Measurements from ENCODE around the gene ANKRD40CL. TPM values are rescaled to one million over a fixed set of nuclear protein-coding genes. Genes with fewer than 3 reads are reported as not detected.
"Not testable (repeated sequence)": the region's sequence is repeated elsewhere in the genome, so short reads cannot be mapped to it uniquely, and the experiment has no call there.

The ANKRD40CL gene
- not detected in 2 replicates for total RNA-seq (2014; rRNA removed; shearing (Covaris generic))

DNA sequence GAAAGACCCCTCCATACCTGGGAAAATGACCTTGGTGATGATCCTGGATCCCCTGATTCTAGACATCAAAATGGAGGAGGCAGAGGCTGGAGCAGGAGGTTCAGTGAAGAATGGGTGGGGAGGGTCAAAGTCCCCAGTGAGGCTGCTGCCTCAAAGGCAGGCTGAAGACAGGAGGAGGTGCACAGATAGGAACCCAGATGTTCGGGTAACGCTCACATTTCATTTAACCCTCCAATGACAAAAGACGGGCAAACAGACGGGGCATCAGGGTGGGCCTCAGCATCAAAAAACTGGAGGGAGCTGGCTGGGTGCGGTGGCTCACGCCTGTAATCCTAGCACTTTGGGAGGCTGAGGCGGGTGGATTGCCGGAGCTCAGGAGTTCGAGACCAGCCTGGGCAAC is at the start of gene ANKRD40CL:
ANKRD40CL (minus strand) TSS at position 73 of the 400 bp plus-strand sequence. CDS start 605 bp downstream, outside the sequence.
- H3K9me3 ChIP-seq (replicated peaks) = no peaks in the 10 kb centered on the region
- no peaks in the 10 kb centered on the region; the same call in none of the 2 replicates for H3K4me1 ChIP-seq
- no peak within 1 kb of the TSS for H3K27ac ChIP-seq
- no peak for DNase-seq
- no peak within 1 kb of the TSS for H3K4me3 ChIP-seq
- H3K27me3 ChIP-seq = no peaks in the 10 kb centered on the region
- no peaks in the 10 kb centered on the region for H3K36me3 ChIP-seq

- Histone ChIP-seq H3K27me3 (no peaks in the 10 kb centered on the region), H3K27ac (no peak overlapping the region), H3K4me1 (no peaks in the 10 kb centered on the region), H3K4me3 (no peak overlapping the region), H3K36me3 (no peaks in the 10 kb centered on the region), H3K9me3 (replicated peaks) (no peaks in the 10 kb centered on the region)
- DNase-seq = no peak
Measured at GRCh38 chr17:50816271-50816670, 49.0 kb upstream of the ANKRD40CL start.

DNA sequence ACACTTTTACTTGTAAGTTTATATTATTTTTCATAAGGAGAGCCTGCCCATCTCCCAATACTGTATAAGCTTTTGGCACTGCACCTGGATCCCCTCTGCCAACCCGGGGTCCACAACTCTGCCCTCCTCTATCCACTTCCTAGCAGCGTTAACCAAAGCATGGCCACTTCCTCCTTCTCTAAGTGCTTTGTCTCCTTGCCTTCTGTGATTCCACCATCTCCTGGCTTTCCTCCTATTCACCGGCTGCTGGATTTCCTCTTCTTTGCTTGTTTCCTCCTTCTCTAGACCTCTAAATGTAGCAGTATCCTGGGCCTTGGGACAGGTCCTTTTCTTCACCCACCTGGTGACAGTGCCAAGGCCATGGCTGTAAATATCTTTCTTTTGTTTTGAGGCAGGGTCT is 48.1 kb upstream of the ANKRD40CL start:
- DNase-seq = no peak
- Histone ChIP-seq H3K36me3 (no peaks in the 10 kb centered on the region), H3K9me3 (replicated peaks) (no peaks in the 10 kb centered on the region), H3K27ac (no peak overlapping the region), H3K4me3 (no peak overlapping the region), H3K4me1 (no peaks in the 10 kb centered on the region), H3K27me3 (no peaks in the 10 kb centered on the region)

DNA sequence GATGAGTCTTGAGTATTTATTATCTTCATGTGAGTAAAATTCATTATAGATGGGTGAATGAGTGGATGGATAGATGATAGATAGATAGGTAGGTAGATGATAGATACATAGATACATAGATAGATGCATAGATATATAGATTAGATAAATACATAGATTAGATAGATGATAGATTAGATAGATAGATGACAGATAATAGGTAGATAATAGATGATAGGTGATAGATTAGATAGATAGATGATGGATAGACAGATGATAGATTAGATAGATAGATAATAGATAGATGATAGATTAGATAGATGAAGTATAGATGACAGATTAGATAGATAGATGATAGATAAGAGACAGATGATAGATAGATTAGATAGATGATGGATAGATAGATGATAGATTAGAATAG is 46.3 kb upstream of the ANKRD40CL start:
- Histone ChIP-seq H3K27ac (no peak overlapping the region), H3K27me3 (no peaks in the 10 kb centered on the region), H3K4me3 (no peak overlapping the region), H3K4me1 (no peaks in the 10 kb centered on the region), H3K36me3 (no peaks in the 10 kb centered on the region), H3K9me3 (replicated peaks) (no peaks in the 10 kb centered on the region)
- no peak for DNase-seq

GRCh38 chr17:50808888-50809287 is 41.6 kb upstream of the ANKRD40CL start:
- no peak for DNase-seq
- H3K4me3 ChIP-seq = no peak overlapping the region
- H3K27ac ChIP-seq = no peak overlapping the region
- no peaks in the 10 kb centered on the region for H3K9me3 ChIP-seq (replicated peaks)
- H3K36me3 ChIP-seq = no peaks in the 10 kb centered on the region
- H3K27me3 ChIP-seq = no peaks in the 10 kb centered on the region
- H3K4me1 ChIP-seq = no peaks in the 10 kb centered on the region

GRCh38 chr17:50808413-50808812 is 41.1 kb upstream of the ANKRD40CL start:
- Histone ChIP-seq H3K4me1 (no peaks in the 10 kb centered on the region), H3K27ac (no peak overlapping the region), H3K27me3 (no peaks in the 10 kb centered on the region), H3K9me3 (replicated peaks) (no peaks in the 10 kb centered on the region), H3K36me3 (no peaks in the 10 kb centered on the region), H3K4me3 (no peak overlapping the region)
- no peak for DNase-seq

DNA sequence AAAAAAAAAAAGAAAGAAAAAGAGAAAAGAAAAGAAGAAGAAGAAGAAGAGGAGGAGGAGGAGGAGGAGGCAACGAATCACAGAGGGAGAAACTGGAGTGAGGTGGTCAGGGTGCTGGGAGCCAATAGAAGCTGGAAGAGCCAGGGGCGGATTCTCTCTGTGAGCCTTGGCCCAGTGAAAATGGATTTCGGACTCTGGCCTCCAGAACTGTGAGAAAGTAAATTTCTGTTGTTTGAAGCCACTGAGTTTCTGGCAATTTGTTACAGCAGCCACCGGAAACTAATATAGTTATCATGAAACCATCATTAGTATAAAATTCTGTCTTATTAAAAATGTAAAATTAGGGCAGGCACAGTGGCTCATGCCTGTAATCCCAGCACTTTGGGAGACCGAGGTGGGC is 40.4 kb upstream of the ANKRD40CL start:
- Histone ChIP-seq H3K4me1 (no peaks in the 10 kb centered on the region), H3K4me3 (no peak overlapping the region), H3K27ac (no peak overlapping the region)

GRCh38 chr17:50807009-50807408 is 39.7 kb upstream of the ANKRD40CL start:
- Histone ChIP-seq H3K4me3 (no peak overlapping the region), H3K36me3 (no peaks in the 10 kb centered on the region), H3K4me1 (no peaks in the 10 kb centered on the region), H3K9me3 (replicated peaks) (no peaks in the 10 kb centered on the region), H3K27ac (no peak overlapping the region), H3K27me3 (no peaks in the 10 kb centered on the region)
- DNase-seq = no peak

More for the DNA sequence above, 40.4 kb upstream of the ANKRD40CL start:
- no peak for DNase-seq
- Histone ChIP-seq H3K9me3 (replicated peaks) (no peaks in the 10 kb centered on the region), H3K27me3 (no peaks in the 10 kb centered on the region), H3K36me3 (no peaks in the 10 kb centered on the region)

DNA sequence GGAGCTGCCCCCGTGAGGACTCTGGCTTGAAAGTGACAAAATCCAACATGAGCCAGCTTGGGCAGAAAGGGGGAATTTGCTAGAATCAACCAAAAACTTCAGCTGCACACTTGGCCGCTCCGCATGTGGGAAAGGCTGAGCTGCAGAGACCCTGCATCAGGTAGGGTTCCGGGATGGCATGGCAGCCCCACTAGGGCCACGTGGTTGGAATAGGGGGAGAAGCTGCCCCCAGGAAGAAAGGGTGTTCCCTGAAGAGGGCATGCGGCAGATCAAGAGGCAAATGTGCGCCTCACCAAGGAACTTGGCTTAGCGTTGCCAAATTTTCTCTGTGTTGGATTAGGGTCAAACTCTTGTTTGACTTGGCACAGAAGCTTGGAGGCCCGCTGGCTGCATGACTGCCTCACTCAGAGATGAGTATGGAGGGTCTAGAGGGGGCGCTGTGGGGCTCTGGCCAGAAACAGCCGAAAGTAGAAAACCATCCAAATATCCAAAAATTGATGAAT is 38.9 kb upstream of the ANKRD40CL start:
- no peaks in the 10 kb centered on the region for H3K9me3 ChIP-seq (replicated peaks)
- no peaks in the 10 kb centered on the region for H3K4me1 ChIP-seq
- H3K27ac ChIP-seq = no peak overlapping the region
- H3K36me3 ChIP-seq = no peaks in the 10 kb centered on the region
- no peak for DNase-seq
- H3K4me3 ChIP-seq = no peak overlapping the region
- no peaks in the 10 kb centered on the region for H3K27me3 ChIP-seq

GRCh38 chr17:50805486-50805885 is 38.2 kb upstream of the ANKRD40CL start:
- no peaks in the 10 kb centered on the region for H3K9me3 ChIP-seq (replicated peaks)

GRCh38 chr17:50804749-50805475 is 37.6 kb upstream of the ANKRD40CL start:
- H3K9me3 ChIP-seq (replicated peaks); H3K4me3 ChIP-seq; DNase-seq; H3K27ac ChIP-seq; H3K4me1 ChIP-seq; H3K27me3 ChIP-seq; H3K36me3 ChIP-seq: not testable (repeated sequence)

More at GRCh38 chr17:50805486-50805885, 38.2 kb upstream of the ANKRD40CL start:
- Histone ChIP-seq H3K36me3 (no peaks in the 10 kb centered on the region), H3K4me3 (no peak overlapping the region), H3K27ac (no peak overlapping the region), H3K4me1 (no peaks in the 10 kb centered on the region), H3K27me3 (no peaks in the 10 kb centered on the region)
- DNase-seq = no peak

- no peak overlapping the region for H3K27ac ChIP-seq
- H3K27me3 ChIP-seq = no peaks in the 10 kb centered on the region
- no peak overlapping the region for H3K4me3 ChIP-seq
- H3K9me3 ChIP-seq (replicated peaks) = no peaks in the 10 kb centered on the region
- H3K36me3 ChIP-seq = no peaks in the 10 kb centered on the region
- H3K4me1 ChIP-seq = no peaks in the 10 kb centered on the region
- DNase-seq = no peak
Measured at GRCh38 chr17:50803676-50804075, 36.4 kb upstream of the ANKRD40CL start.

- Histone ChIP-seq H3K4me3 (no peak overlapping the region), H3K9me3 (replicated peaks) (no peaks in the 10 kb centered on the region), H3K36me3 (no peaks in the 10 kb centered on the region), H3K27me3 (no peaks in the 10 kb centered on the region), H3K27ac (no peak overlapping the region), H3K4me1 (no peaks in the 10 kb centered on the region)
- no peak for DNase-seq
Measured at GRCh38 chr17:50802609-50803571, 35.6 kb upstream of the ANKRD40CL start.

DNA sequence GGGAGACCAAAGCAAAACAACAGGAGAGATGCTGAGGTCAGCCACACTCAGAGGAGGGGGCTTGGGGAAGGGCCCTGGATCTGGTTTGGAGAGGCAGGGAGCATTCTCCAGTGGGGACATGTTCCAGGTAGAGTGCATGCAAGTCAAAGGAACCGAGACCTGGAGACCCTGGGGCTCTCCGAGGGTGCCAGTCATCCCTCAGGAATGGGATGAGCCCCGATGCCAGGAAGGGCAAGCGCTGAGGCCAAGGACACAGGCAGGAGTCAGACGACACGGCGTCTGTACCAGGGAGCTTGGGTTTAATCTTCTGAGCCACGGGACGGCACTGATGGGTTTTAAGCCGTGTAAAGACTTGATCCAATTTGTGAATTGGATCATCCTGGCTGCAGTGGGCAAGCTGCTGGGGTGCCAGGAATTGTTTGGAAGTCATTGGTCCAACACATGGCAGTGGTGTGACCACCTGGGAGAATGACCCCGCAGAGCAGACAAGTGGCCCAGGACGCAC is 32.9 kb upstream of the ANKRD40CL start:
- Histone ChIP-seq H3K4me3 (no peak overlapping the region), H3K27me3 (no peaks in the 10 kb centered on the region), H3K36me3 (no peaks in the 10 kb centered on the region), H3K9me3 (replicated peaks) (no peaks in the 10 kb centered on the region), H3K4me1 (no peaks in the 10 kb centered on the region), H3K27ac (no peak overlapping the region)
- no peak for DNase-seq

DNA sequence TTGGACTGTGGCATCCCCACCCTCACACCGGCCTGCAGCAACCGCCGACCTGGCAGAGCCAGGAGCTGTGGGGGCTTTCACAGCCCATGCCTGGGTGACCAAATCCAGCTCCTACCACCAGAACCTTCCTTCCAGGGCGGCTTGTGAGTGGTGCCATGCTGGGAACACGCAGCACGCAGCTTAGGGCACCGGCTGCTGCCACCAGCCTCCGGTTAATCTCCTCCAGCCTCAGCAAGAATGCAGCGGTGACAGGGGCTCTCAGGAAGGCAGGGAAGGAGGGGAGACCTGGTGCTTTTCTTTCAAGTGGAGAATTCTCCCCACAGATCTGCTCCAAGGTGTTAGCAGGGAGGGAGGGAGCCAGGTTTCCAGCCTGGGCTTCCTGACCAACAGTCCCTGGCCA is 32.3 kb upstream of the ANKRD40CL start:
- H3K27me3 ChIP-seq = no peaks in the 10 kb centered on the region
- H3K4me3 ChIP-seq = no peak overlapping the region
- no peak overlapping the region for H3K27ac ChIP-seq
- H3K4me1 ChIP-seq = no peaks in the 10 kb centered on the region
- no peak for DNase-seq
- no peaks in the 10 kb centered on the region for H3K9me3 ChIP-seq (replicated peaks)
- H3K36me3 ChIP-seq = no peaks in the 10 kb centered on the region
